GM23338 (cell line): ENCODE data around the gene TNPO3. TPM values are rescaled to one million over a fixed set of nuclear protein-coding genes. Genes with fewer than 3 reads are reported as not detected.
A peak's percentile ranks its signal among the peaks of the same experiment; 100 is the strongest.

ENCODE experiments used
- ATAC-seq: fragments of 200-7000 bp; cut with Tn5 transposase; 3 replicates; pipeline ENCODE4 v1.9.1; 2020
- DNase-seq: peaks from one replicate; pipeline ENCODE4 v3.0.0-alpha.2; 2015; ENCODE audit warnings: low spot score
- H2AFZ ChIP-seq: fragments of 200-600 bp; sonication (generic); 2 replicates; pipeline ENCODE4 v1.8.0; 2016; ENCODE audit warnings: antibody characterized with exemption, mild to moderate bottlenecking, moderate library complexity
- H3F3A ChIP-seq: fragments of 200-600 bp; sonication (generic); replicated peaks from 2 replicates; pipeline ENCODE4 v1.8.0; 2017; ENCODE audit warnings: antibody characterized with exemption, mixed run types, low read depth
- H3K27ac ChIP-seq: fragments of 200-600 bp; sonication (generic); 2 replicates; pipeline ENCODE4 v1.6.1; 2016; ENCODE audit warnings: low read depth
- H3K27me3 ChIP-seq: fragments of 200-600 bp; sonication (generic); 2 replicates; pipeline ENCODE4 v1.8.0; 2016; ENCODE audit warnings: mild to moderate bottlenecking, mixed run types, moderate library complexity; ENCODE audit not compliant: insufficient read depth
- H3K36me3 ChIP-seq: fragments of 200-600 bp; sonication (generic); 2 replicates; pipeline ENCODE4 v1.8.0; 2016; ENCODE audit warnings: mild to moderate bottlenecking; ENCODE audit not compliant: insufficient read depth
- H3K4me1 ChIP-seq: fragments of 200-600 bp; sonication (generic); 2 replicates; pipeline ENCODE4 v1.8.0; 2016; ENCODE audit warnings: mild to moderate bottlenecking, moderate library complexity; ENCODE audit not compliant: insufficient read depth
- H3K4me2 ChIP-seq: fragments of 200-600 bp; sonication (generic); 2 replicates; pipeline ENCODE4 v1.7.1; 2017; ENCODE audit warnings: mixed run types
- H3K4me3 ChIP-seq: fragments of 200-600 bp; sonication (generic); 2 replicates; pipeline ENCODE4 v1.6.1; 2016; ENCODE audit warnings: mixed run types
- H3K79me2 ChIP-seq: fragments of 200-600 bp; sonication (generic); replicated peaks from 2 replicates; pipeline ENCODE4 v1.8.0; 2017; ENCODE audit warnings: mild to moderate bottlenecking; ENCODE audit not compliant: insufficient read depth
- H3K9me2 ChIP-seq: fragments of 200-600 bp; sonication (generic); 2 replicates; pipeline ENCODE4 v1.8.0; 2017; ENCODE audit not compliant: insufficient read depth
- H4K20me1 ChIP-seq: fragments of 200-600 bp; sonication (generic); replicated peaks from 2 replicates; pipeline ENCODE4 v1.8.0; 2017; ENCODE audit warnings: mild to moderate bottlenecking; ENCODE audit not compliant: insufficient read depth
- H3K27ac Mint-ChIP-seq: 2 replicates; pipeline ENCODE4 v1.8.0; 2020; ENCODE audit warnings: inconsistent platforms, mild to moderate bottlenecking, moderate library complexity, mixed read lengths
- H3K27me3 Mint-ChIP-seq: 3 replicates; pipeline ENCODE4 v1.8.0; 2022; ENCODE audit warnings: low read depth, mild to moderate bottlenecking, moderate library complexity, mixed read lengths, inconsistent platforms; ENCODE audit not compliant: insufficient read depth, poor library complexity
- H3K36me3 Mint-ChIP-seq: 3 replicates; pipeline ENCODE4 v1.8.0; 2021; ENCODE audit warnings: low read depth, mild to moderate bottlenecking, inconsistent platforms, moderate library complexity, mixed read lengths
- H3K4me1 Mint-ChIP-seq: 3 replicates; pipeline ENCODE4 v1.8.0; 2020; ENCODE audit warnings: mild to moderate bottlenecking, inconsistent platforms, mixed read lengths
- H3K4me3 Mint-ChIP-seq: 3 replicates; pipeline ENCODE4 v1.8.0; 2021; ENCODE audit warnings: moderate library complexity, mild to moderate bottlenecking, inconsistent platforms, mixed read lengths
- H3K9me3 Mint-ChIP-seq: 3 replicates; pipeline ENCODE4 v1.8.0; 2020; ENCODE audit warnings: moderate library complexity, mild to moderate bottlenecking, inconsistent platforms, mixed read lengths
- CREB1 ChIP-seq: fragments of 250-450 bp; sonication (Bioruptor Pico); IDR thresholded peaks from 2 replicates; pipeline ENCODE4 v1.5.0; 2020; ENCODE audit warnings: low read depth, mild to moderate bottlenecking, moderate library complexity
- CTCF ChIP-seq, 2 experiments: fragments of 200-600 bp in 1 of 2; sonication (generic) in 1 of 2; conservative IDR thresholded peaks; 2 replicates each; pipeline versions ENCODE4 v1.5.1 to v1.6.1; 2016 to 2017; ENCODE audit warnings: antibody characterized with exemption in 2 of 2, low read depth in 2 of 2, mild to moderate bottlenecking in 2 of 2, moderate library complexity in 1 of 2
- ETS1 ChIP-seq: IDR thresholded peaks from 2 replicates; pipeline ENCODE4 v1.6.1; 2016; ENCODE audit warnings: antibody characterized with exemption
- EZH2 ChIP-seq: fragments of 200-600 bp; sonication (generic); IDR thresholded peaks from one replicate; pipeline ENCODE4 v1.8.0; 2017; ENCODE audit warnings: antibody characterized with exemption, mild to moderate bottlenecking, low read depth; ENCODE audit not compliant: unreplicated experiment
- EZH2phosphoT487 ChIP-seq: fragments of 200-600 bp; sonication (generic); IDR thresholded peaks from one replicate; pipeline ENCODE4 v1.8.1; 2018; ENCODE audit warnings: antibody characterized with exemption; ENCODE audit not compliant: unreplicated experiment
- JUNB ChIP-seq: IDR thresholded peaks from one replicate; pipeline ENCODE4 v1.6.1; 2016; ENCODE audit warnings: antibody characterized with exemption; ENCODE audit not compliant: unreplicated experiment
- NANOG ChIP-seq: IDR thresholded peaks from 2 replicates; pipeline ENCODE4 v1.6.1; 2016; ENCODE audit warnings: antibody characterized with exemption, borderline replicate concordance
- REST ChIP-seq: IDR thresholded peaks from one replicate; pipeline ENCODE4 v1.6.1; 2018; ENCODE audit warnings: antibody characterized with exemption; ENCODE audit not compliant: unreplicated experiment
- STAT1 ChIP-seq: IDR thresholded peaks from one replicate; pipeline ENCODE4 v1.6.1; 2016; ENCODE audit warnings: antibody characterized with exemption; ENCODE audit not compliant: unreplicated experiment
- ZNF331 ChIP-seq: fragments of 250-450 bp; sonication (Bioruptor Pico); IDR thresholded peaks from 2 replicates; pipeline ENCODE4 v1.5.0; 2020; ENCODE audit warnings: low read depth, mild to moderate bottlenecking, moderate library complexity
- polyA plus RNA-seq: library from polyadenylated mRNA; unstranded; fragments of >200 nt; fragmentation: Nextera tagmentation; extraction: Ambion mirVana; gene quantifications from 2 replicates; pipeline ENCODE4 v1.2.1, GENCODE V29; 2016
- total RNA-seq: library from RNA; depleted of rRNA; stranded (reverse); fragments of >200 nt; shearing (Covaris generic); gene quantifications from 2 replicates; pipeline ENCODE4 v1.2.3, GENCODE V29; 2014

Gene TNPO3
- total and polyA plus RNA-seq, 2 experiments from 2014 or later = 38.2 to 127 TPM

GRCh38 chr7:128939861-128940410 is 115.0 kb downstream of the TNPO3 start:
- Histone ChIP-seq H3K4me2 (no peak overlapping the region), H3K9me2 (no peaks in the 10 kb centered on the region), H3K27ac (no peak overlapping the region), H2AFZ (no peak overlapping the region), H3K79me2 (no peaks in the 10 kb centered on the region), H3K36me3 (no peaks in the 10 kb centered on the region), H3K27me3 (peaks cover 61% of the 10 kb centered on the region), H3F3A (0 out of 2 replicates have a peak, but pooled peaks cover 5% of the 10 kb centered on the region), H4K20me1 (peaks cover 4% of the 10 kb centered on the region; the same call in 1 of the 2 replicates), H3K4me1 (no peaks in the 10 kb centered on the region), H3K4me3 (no peak overlapping the region)
- H3K27me3 Mint-ChIP-seq = peaks cover 56% of the 10 kb centered on the region
- DNase-seq (no peak), ATAC-seq (no peak)
- no peak overlapping the region for H3K27ac Mint-ChIP-seq
- H3K4me1 Mint-ChIP-seq = peaks cover 11% of the 10 kb centered on the region
- H3K36me3 Mint-ChIP-seq = no peaks in the 10 kb centered on the region; the same call in 2 of the 3 replicates
- H3K9me3 Mint-ChIP-seq = no peaks in the 10 kb centered on the region
- TF ChIP-seq JUNB = no peak
- TF ChIP-seq EZH2phosphoT487 = no peak
- no peak for TF ChIP-seq STAT1
- no peak for TF ChIP-seq EZH2
- no peak for TF ChIP-seq NANOG
- no peak for TF ChIP-seq REST
- TF ChIP-seq ZNF331 = no peak
- no peak overlapping the region for H3K4me3 Mint-ChIP-seq

GRCh38 chr7:128939075-128939860 is 115.6 kb downstream of the TNPO3 start:
- no peaks in the 10 kb centered on the region; the same call in 2 of the 3 replicates for H3K36me3 Mint-ChIP-seq
- DNase-seq (no peak), ATAC-seq (no peak)
- Histone ChIP-seq H3K79me2 (no peaks in the 10 kb centered on the region), H3K4me1 (no peaks in the 10 kb centered on the region), H2AFZ (no peak overlapping the region), H4K20me1 (peaks cover 4% of the 10 kb centered on the region; the same call in 1 of the 2 replicates), H3K9me2 (no peaks in the 10 kb centered on the region), H3K27me3 (peaks cover 61% of the 10 kb centered on the region), H3K4me3 (peak overlapping the region; percentile 61; the same call in 1 of the 2 replicates), H3F3A (0 out of 2 replicates have a peak, but pooled peaks cover 5% of the 10 kb centered on the region), H3K4me2 (peak overlapping the region; percentile 86; the same call in 1 of the 2 replicates), H3K36me3 (no peaks in the 10 kb centered on the region), H3K27ac (no peak overlapping the region)
- peaks cover 11% of the 10 kb centered on the region for H3K4me1 Mint-ChIP-seq
- peaks cover 55% of the 10 kb centered on the region for H3K27me3 Mint-ChIP-seq
- peak overlapping the region; percentile 81; the same call in 2 of the 3 replicates for H3K4me3 Mint-ChIP-seq
- H3K27ac Mint-ChIP-seq = no peak overlapping the region
- H3K9me3 Mint-ChIP-seq = no peaks in the 10 kb centered on the region
- TF ChIP-seq EZH2 (no peak), NANOG (no peak), CTCF (conservative IDR thresholded peaks at IDR 0.05; ENCODE audit: low read depth in 2 of 2) (no peak), STAT1 (no peak), ZNF331 (no peak), ETS1 (no peak), CREB1 (no peak)
